HG03064 (cell line): Measurements from ENCODE around the gene DARS1.

Experiments used
- ATAC-seq: cut with Tn5 transposase; IDR thresholded peaks from one replicate; pipeline ENCODE4 v1.9.1; 2021; ENCODE audit warnings: low read depth; ENCODE audit not compliant: unreplicated experiment

The DARS1 gene

GRCh38 chr2:135948642-135949355 is 36.6 kb downstream of the DARS1 start:
- ATAC-seq: peak; percentile 64

GRCh38 chr2:135948141-135948540 is 37.3 kb downstream of the DARS1 start:
- no peak for ATAC-seq

- ATAC-seq: no peak
These were observed 37.9 kb downstream of the DARS1 start for GRCh38 chr2:135947483-135947882.

- no peak for ATAC-seq
These were observed 39.9 kb downstream of the DARS1 start for GRCh38 chr2:135945526-135945925.

GRCh38 chr2:135944625-135945024 is 40.8 kb downstream of the DARS1 start:
- ATAC-seq: no peak

GRCh38 chr2:135942936-135943688 is 42.3 kb downstream of the DARS1 start:
- no peak for ATAC-seq

GRCh38 chr2:135936524-135936923 is 48.9 kb downstream of the DARS1 start:
- no peak for ATAC-seq

- ATAC-seq: no peak
These were observed 49.5 kb downstream of the DARS1 start for GRCh38 chr2:135935914-135936313.

- peak; percentile 93 for ATAC-seq
These were observed 53.5 kb downstream of the DARS1 start for GRCh38 chr2:135931776-135932443.

- ATAC-seq: no peak
These were observed 58.8 kb downstream of the DARS1 start for GRCh38 chr2:135926605-135927004.

GRCh38 chr2:135925571-135925970 is 59.9 kb downstream of the DARS1 start:
- no peak for ATAC-seq

- no peak for ATAC-seq
These were observed 69.2 kb downstream of the DARS1 start for GRCh38 chr2:135916207-135916606.

GRCh38 chr2:135914485-135914884 is 70.9 kb downstream of the DARS1 start:
- ATAC-seq: no peak

GRCh38 chr2:135913727-135914365 is 71.6 kb downstream of the DARS1 start:
- no peak for ATAC-seq

- no peak for ATAC-seq
These were observed 75.5 kb downstream of the DARS1 start for GRCh38 chr2:135909976-135910375.

- no peak for ATAC-seq
These were observed 79.7 kb downstream of the DARS1 start for GRCh38 chr2:135905679-135906078.

GRCh38 chr2:135904341-135904989 is 81.0 kb downstream of the DARS1 start:
- ATAC-seq: no peak

- ATAC-seq: no peak
These were observed 81.8 kb downstream of the DARS1 start for GRCh38 chr2:135903650-135904049.

GRCh38 chr2:135899567-135899966 is 85.9 kb downstream of the DARS1 start:
- ATAC-seq: no peak

GRCh38 chr2:135898234-135898786 is 87.1 kb downstream of the DARS1 start:
- ATAC-seq: no peak
